GM21515 (cell line): ENCODE data around the gene LRP2.

Experiments used
- ATAC-seq: cut with Tn5 transposase; IDR thresholded peaks from one replicate; pipeline ENCODE4 v1.9.1; 2021; ENCODE audit not compliant: unreplicated experiment

The LRP2 gene

DNA sequence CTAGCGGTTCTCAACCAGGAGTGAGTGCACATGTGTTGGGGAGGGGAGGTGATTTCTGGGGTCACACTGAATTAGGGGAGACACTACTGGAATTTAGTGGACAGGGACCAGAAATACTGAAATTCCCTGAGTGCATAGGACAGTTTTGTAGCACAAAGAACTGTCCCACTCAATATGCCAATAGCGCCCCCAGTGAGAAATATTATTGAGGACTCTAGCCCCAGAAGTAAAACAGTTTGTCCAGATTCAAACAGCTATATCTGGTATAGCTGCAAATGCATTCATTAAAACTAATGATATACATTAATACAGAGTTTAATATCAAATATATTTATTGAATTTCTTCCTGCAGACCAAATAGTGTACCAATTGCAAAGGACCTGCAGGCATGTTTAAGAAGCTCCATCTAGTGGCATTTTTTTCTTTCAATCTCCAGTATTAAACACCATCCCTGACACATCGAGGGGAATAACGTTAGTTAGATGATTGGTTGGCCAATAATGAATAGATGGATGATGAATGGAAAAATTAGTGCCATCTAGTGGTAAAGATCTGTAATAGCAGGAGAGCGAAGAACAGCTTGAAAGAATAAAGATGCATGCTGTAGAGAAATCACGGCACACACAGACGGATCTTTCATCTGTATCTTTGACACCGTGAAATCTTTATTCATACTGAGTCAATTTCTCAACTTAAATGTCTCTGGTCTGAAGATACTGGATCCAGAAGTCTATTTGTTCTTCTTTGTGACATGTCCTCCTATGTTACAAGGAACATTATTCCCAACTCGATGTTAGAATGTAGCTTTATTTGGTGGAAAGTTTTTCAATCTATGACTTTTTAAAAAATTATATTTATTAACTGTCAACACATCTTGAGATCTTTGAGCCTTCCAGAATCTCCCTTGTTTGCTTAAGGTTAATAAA, 230.5 kb downstream of the LRP2 start:
- peak; percentile 78 for ATAC-seq

GRCh38 chr2:169129703-169130243, 232.6 kb downstream of the LRP2 start:
- ATAC-seq = no peak

DNA sequence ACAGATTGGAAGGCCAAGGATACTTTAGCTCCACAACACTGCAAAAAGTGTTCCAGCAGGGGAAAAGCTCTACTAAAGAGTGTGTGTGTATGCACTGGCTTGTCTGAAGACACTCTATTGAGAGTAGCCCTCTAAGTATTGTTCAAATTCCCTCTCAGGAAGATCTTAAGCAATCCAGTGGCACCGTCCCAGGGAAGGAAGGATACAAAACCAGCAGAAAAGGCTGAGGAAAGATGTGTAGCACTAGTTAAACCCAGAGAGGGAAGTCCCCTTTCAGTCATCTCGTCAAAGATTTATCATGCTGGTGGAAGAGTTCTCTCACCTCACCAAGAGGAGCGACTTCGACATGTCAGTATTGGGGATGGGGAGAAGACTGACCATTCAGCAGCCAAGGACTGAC, 242.5 kb downstream of the LRP2 start:
- no peak for ATAC-seq

DNA sequence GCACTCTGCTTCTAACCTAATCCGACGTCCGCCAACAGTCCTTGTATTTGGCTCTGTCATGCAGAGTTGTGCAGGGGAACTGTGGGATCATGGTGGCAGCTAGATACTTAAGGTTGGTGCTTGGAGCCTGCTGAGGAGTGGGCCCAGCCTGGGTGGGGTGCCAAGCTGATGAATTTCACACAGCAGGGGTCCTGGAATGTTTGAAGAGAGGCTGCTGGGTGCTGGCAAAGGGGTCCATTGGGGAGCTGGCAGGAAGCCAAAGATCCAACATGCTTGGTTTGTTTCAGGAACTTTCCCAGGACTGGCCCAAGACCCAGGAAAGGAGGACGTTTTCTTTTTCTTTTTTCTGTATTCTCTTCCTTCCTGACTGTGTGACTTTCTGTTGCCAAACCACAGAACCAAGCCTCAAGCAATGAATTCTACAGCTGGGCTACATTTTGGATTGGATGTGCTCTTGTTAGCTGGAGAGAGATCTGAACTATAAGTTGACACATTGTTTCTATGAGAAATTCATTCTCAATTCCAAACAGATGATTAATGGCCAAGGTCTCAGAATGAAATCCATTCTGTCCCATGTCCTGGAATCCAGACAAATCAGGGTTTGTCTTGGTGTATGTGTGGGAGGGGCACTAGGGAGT, 243.1 kb downstream of the LRP2 start:
- no peak for ATAC-seq

GRCh38 chr2:169118060-169118459, 244.3 kb downstream of the LRP2 start:
- no peak for ATAC-seq

GRCh38 chr2:169116993-169117392, 245.3 kb downstream of the LRP2 start:
- no peak for ATAC-seq

- no peak for ATAC-seq
These were observed 246.0 kb downstream of the LRP2 start for GRCh38 chr2:169116327-169116726.

- ATAC-seq = no peak
These were observed 248.3 kb downstream of the LRP2 start for GRCh38 chr2:169114056-169114455.

- ATAC-seq = no peak
These were observed 249.5 kb downstream of the LRP2 start for GRCh38 chr2:169112841-169113240.

DNA sequence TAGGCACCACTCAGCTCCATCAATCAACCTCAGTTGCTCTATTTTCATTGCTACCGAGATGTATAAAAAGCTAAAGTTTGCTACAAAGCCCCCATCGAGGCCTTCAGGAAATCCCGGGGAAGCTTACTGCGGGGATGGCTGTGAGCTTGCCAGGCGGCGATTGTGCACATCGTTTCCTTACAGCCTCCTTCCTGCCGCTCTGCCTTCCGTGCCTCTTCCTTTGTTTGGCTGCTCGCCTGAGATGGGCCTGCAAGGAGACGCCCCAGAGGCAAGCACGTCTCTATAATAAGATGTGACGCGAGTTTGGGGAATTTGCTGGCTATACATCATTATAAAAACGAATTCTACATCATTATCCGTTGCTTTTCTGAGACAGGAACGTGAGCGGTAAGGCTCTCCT, 251.4 kb downstream of the LRP2 start:
- ATAC-seq = no peak

GRCh38 chr2:169110419-169110818, 251.9 kb downstream of the LRP2 start:
- no peak for ATAC-seq

DNA sequence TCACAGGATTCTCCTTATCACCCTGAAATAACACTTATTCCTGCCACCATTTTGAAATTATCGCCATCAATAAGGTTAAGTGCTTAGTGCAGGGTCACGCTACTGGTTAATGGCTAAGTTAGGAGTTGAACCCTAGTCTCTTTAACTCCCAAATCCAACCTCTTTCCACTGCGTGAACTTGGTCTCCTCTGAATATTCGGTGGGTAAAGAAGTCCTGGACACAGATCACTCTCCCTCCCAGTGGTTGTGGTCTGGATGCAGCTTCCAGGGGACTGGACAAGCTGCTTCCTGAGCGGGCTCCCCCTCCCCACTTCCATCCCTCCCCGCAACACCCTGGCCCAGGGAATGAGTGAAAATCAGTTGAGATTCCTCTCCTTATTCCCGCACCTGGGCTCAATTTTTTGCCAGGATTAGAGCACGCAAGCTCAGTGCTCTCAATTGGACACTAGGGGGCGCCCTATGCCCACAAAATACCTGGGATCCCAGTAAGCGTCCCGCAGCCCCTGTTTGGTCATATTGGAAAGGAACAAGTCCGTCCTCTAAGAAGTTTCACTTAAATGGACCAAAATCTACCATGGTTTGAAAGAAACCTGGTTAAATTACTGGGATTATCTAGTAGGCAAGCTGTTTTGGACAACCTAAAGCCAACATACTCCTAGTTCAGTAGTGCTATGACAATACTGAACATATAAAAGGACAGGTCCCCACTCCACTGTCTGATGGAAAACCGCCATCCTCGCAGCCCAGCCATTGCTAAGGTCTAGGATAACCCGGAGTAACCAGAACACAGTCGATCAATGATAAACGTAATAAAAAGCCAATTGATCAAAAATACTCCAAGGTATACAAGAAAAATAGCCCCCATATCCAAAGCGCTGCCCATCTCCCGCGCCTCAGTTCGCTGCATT, 252.6 kb downstream of the LRP2 start:
- peak; percentile 49 for ATAC-seq

DNA sequence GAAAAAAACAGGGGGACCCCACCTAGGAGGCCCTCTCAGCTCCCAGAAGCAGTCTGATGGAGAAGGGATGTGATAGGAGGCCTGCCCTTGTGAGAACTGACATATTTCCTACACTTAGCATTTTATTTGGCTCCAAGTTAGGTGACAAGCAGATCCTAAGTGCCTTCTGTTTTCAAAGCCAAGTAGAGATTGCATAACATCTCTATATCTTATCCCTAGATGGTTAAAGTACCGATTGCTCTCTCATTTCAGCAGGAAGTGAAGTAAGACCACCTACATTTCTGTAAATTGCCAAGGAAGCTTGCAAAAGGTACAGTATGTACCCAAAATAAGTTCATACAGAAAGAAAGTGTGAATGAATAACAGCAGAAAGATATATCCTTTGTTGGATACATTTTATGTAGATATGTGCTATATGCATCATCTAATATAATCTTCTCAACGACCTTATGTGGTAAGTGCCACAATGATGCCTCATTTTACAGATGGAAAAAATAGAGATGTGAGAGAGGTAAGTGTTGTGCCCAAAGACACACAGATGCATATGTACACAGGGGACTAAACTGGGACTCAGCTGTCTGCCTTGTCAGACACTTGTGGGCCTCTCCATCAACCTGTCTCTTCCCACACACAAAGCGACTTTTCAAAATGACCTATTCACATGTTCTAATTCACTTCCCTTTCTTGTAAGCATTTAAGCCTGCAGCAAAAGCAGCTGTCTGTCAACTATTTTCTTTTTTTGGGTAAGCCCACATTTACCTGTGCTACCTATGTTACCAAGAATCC, 254.0 kb downstream of the LRP2 start:
- no peak for ATAC-seq

DNA sequence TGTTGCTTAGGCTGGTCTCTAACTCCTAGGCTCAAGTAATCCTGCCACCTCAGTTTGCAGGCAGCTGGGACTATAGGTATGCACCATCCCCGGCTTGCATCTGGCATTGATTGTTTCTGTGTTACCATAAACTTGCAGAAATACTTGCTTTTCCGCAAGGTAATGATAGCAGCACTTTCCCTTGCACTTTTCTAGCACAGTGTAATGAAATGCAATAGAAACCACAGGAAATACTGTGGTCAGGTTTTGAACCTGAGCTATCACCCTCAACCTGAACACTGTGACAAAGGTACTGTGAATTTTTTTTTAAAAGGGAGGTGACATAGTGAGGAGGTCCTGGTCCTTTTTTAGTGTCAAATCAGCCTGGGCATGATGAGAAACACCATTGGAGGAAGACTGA, 254.7 kb downstream of the LRP2 start:
- peak; percentile 89 for ATAC-seq

DNA sequence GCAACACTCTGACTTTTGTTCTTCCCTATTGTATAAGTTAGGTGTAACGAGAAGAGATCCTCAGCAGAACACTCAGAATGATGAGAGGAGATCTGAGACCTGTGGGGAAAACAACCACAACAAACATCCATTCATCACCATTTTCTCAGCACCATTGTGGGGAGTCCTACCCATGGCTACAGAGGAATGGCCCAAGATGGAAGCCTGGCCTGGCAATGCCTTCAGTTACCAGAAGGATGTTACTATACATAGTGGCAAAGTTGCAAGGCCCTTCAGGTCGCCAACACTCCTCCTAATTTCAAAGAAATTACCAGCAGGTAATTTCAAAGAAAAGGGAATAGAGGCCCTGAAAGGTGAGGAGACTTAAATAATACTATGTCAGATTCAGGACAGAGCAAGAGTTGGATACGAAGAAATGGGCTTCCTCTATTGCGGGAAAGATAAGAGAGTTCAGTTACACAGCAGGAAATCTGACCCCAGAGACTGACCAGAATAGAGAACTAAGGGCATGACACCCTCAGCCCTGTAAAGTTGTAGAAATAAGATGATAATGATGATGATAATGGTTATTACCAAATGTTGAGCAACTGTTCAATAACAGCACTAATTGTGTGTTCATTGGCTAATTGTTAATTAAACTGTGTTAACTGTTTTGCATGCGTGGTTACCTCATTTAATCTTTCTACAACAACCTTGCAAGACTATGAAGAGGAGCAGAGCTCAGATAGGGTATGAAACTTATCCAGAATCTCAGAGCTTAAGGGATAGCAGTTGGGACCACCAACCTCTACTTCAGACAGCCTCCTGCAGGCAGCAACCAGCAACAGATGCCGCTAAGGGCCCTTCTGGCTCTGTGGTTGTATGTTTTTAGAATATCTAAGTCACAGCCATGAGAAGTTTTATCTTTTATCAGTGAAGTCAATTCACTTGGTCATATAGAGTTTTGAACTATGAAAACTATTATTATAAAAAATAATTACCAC, 255.5 kb downstream of the LRP2 start:
- ATAC-seq = no peak

- ATAC-seq = no peak
These were observed 256.2 kb downstream of the LRP2 start for GRCh38 chr2:169106134-169106533.

GRCh38 chr2:169105476-169105875, 256.9 kb downstream of the LRP2 start:
- ATAC-seq = no peak

DNA sequence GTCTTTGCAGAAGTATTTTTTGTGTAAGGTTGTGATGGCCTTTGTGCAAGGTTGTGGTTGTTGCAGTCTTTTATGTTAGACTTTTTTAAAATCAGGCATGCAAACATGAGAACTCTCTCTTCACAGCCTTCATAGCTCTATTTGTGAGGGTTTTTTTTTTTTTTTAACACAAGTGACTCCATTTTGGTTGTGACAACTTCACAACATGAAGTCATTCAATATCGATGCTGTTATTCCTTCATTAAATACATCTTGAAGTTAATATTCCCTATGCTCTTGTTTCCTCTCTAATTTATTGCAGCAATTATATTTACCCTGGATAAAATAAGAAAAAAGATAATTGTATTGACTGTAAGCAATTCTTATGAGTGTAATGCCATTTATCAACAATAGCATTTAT, 257.5 kb downstream of the LRP2 start:
- ATAC-seq = no peak

DNA sequence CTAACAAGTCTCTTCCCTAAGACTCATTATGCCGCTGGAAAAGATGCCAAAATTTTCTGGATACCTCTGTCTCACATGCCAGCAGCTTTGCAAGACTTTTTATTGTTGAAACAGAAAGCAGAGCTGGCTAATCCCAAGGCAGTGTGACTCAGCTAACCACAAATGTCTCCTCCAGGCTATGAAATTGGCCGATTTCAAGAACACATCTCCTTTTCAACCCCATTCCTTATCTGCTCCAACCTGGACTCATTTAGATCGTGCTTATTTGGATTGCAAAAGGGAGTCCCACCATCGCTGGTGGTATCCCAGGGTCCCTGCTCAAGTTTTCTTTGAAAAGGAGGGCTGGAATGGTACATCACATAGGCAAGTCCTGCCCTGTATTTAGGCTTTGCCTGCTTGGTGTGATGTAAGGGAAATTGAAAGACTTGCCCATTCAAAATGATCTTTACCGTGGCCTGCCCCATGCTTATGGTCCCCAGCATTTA, 266.7 kb downstream of the LRP2 start:
- ATAC-seq = no peak
